Progenitor cell of endocrine pancreas (in vitro differentiated cells): Measurements from ENCODE around the gene ROR1. TPM values are rescaled to one million over a fixed set of nuclear protein-coding genes. Genes with fewer than 3 reads are reported as not detected.
A peak's percentile ranks its signal among the peaks of the same experiment; 100 is the strongest.
"Not testable (repeated sequence)": the region's sequence is repeated elsewhere in the genome, so short reads cannot be mapped to it uniquely, and the experiment has no call there.

Experiments used
- DNase-seq: peaks from one replicate; pipeline ENCODE4 v3.0.0; 2021; ENCODE audit warnings: low spot score; ENCODE audit not compliant: unreplicated experiment
- H3K27ac Mint-ChIP-seq: 2 replicates; pipeline ENCODE4 v1.8.0; 2021; ENCODE audit warnings: mild to moderate bottlenecking, moderate library complexity, mixed read lengths
- H3K27me3 Mint-ChIP-seq: 2 replicates; pipeline ENCODE4 v1.8.0; 2021; ENCODE audit warnings: mixed read lengths
- H3K36me3 Mint-ChIP-seq: 2 replicates; pipeline ENCODE4 v1.8.0; 2022; ENCODE audit warnings: mixed read lengths; ENCODE audit not compliant: insufficient read depth
- H3K4me1 Mint-ChIP-seq: 2 replicates; pipeline ENCODE4 v1.8.0; 2021; ENCODE audit warnings: low read depth, mixed read lengths
- H3K4me3 Mint-ChIP-seq: 2 replicates; pipeline ENCODE4 v1.8.0; 2021; ENCODE audit warnings: low read depth, mild to moderate bottlenecking, moderate library complexity, mixed read lengths
- H3K9me3 Mint-ChIP-seq: 2 replicates; pipeline ENCODE4 v1.8.0; 2021; ENCODE audit warnings: low read depth, mixed read lengths
- total RNA-seq: library from RNA; stranded (reverse); gene quantifications from 2 replicates; pipeline ENCODE4 v1.2.1, GENCODE V29; 2021
- TF ChIP-seq, protein P1 (sequence below): fragments of 200-600 bp; sonication (generic); IDR thresholded peaks from one replicate; pipeline ENCODE4 v1.5.0; 2021; ENCODE audit warnings: antibody characterized with exemption, mild to moderate bottlenecking; ENCODE audit not compliant: unreplicated experiment

Gene ROR1
- total RNA-seq, 1 donor from 2014 or later: 63.8 TPM

DNA sequence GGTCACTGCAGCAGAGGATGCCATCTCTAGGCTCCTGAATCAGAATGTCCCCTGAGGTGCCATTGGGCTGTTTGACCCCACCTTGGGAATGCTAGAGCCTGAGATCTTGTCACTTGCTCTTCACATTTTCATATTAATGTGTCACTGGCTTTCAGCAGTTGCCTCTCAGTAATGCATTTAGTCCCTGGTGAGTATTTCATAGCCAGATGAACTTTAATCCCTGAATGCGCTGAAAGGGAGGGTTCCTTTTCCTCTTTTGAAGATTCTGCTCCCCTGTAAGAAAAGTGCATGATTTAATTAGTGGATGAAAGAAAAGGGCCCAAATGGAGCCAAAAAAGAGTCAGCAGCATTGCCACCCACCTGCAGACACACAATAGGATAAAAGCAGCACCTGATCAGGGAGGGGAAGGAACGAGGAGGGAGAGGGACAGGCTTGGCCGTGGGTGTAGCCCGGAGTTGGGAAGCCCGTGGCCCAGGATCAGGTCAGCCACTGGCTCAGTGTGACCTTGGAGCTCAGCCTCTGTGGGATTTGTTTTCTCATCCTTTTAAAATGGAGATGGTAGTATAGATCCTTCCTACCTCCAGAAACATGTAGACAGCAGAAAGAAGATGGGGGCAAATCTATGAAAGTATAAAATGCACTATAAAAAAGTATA, 31.1 kb downstream of the ROR1 start:
- Mint-ChIP-seq H3K4me1 (peaks cover 13% of the 10 kb centered on the region), H3K9me3 (peaks cover 4% of the 10 kb centered on the region), H3K27me3 (no peaks in the 10 kb centered on the region), H3K27ac (no peak overlapping the region), H3K36me3 (peaks cover 5% of the 10 kb centered on the region), H3K4me3 (no peak overlapping the region)
- TF ChIP-seq, protein P1, sequence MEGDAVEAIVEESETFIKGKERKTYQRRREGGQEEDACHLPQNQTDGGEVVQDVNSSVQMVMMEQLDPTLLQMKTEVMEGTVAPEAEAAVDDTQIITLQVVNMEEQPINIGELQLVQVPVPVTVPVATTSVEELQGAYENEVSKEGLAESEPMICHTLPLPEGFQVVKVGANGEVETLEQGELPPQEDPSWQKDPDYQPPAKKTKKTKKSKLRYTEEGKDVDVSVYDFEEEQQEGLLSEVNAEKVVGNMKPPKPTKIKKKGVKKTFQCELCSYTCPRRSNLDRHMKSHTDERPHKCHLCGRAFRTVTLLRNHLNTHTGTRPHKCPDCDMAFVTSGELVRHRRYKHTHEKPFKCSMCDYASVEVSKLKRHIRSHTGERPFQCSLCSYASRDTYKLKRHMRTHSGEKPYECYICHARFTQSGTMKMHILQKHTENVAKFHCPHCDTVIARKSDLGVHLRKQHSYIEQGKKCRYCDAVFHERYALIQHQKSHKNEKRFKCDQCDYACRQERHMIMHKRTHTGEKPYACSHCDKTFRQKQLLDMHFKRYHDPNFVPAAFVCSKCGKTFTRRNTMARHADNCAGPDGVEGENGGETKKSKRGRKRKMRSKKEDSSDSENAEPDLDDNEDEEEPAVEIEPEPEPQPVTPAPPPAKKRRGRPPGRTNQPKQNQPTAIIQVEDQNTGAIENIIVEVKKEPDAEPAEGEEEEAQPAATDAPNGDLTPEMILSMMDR: no peak
- DNase-seq: no peak

DNA sequence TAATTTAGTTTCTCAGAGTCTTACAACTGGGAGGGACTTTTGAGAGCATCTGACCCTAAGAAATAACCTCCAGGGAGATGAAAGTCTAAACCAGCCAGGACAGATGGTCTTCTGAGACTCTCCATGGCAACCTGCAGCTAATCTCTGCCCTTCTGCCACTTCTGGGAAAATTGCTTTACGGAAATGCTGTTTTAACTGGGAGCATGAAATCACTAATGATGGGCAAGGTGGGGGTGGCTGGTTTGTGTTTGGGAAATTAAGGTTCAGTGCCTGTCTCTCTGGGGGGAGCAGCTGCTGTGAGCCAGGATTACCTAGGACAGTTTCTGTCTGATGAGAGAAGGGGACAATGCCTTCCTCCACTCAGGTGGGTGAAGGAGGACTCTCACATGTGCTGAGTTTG, 33.2 kb downstream of the ROR1 start:
- Mint-ChIP-seq H3K4me1 (peaks cover 19% of the 10 kb centered on the region), H3K27ac (peak overlapping the region; percentile 62), H3K9me3 (peaks cover 4% of the 10 kb centered on the region), H3K36me3 (peaks cover 5% of the 10 kb centered on the region), H3K4me3 (no peak overlapping the region), H3K27me3 (no peaks in the 10 kb centered on the region)
- DNase-seq: no peak
- TF ChIP-seq, protein P1: no peak

DNA sequence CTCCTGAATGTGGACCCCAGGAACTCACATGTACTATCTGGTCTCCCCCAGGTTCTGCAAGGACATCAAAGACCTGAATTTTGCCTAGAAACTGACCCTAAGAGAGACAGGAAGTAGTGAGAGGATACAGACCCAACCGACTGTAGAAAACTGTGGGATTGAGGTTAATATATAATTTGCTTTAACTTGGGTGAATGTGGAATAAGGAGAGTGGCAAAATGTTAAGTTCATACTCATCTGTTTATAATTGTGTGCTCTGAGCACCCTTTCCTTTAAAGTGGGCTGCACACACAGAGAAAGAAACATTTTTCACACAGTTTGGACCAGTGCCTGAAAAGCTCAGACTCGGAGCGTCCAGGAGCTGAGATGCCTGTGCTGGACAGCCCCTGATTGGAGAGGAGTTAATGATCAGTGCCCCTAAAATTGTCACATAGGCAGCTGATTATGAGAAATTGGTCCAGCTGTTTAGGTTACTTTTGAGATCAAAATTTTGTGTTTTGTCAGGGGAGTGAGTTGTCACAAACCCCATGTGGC, 37.2 kb downstream of the ROR1 start:
- Mint-ChIP-seq H3K27ac (peak overlapping the region; percentile 5), H3K4me1 (peaks cover 17% of the 10 kb centered on the region), H3K9me3 (peaks cover 13% of the 10 kb centered on the region), H3K4me3 (no peak overlapping the region), H3K27me3 (no peaks in the 10 kb centered on the region), H3K36me3 (peaks cover 19% of the 10 kb centered on the region)
- TF ChIP-seq, protein P1: no peak
- no peak for DNase-seq

DNA sequence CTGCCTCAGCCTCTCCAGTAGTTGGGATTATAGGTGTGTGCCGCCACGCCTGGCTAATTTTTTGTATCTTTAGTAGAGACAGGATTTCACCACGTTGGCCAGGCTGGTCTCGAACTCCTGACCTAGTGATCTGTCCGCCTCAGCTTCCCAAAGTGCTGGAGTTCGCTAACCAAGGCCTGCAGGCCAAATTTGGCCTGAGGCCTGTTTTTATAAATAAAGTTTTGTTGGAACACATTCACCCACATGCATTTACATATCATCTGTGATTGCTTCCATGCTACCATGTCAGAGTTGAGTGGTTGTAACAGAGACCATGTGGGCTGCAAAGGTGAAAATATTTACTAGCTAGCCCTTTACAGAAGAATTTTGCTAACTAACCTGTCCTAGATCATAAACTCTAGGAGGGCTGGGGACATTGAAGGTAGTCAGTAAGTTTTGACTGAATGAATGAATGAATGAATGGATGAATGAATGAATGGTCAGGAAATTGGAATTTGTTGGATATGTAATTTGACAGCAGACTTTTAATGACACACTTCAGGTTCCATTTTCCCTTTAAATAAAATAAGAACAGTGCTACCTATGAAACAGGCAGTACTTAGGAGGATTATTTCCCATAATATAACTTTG, 38.4 kb downstream of the ROR1 start:
- Mint-ChIP-seq H3K36me3 (peaks cover 27% of the 10 kb centered on the region), H3K27me3 (no peaks in the 10 kb centered on the region), H3K9me3 (peaks cover 19% of the 10 kb centered on the region), H3K27ac (peak overlapping the region; percentile 51), H3K4me3 (no peak overlapping the region), H3K4me1 (peaks cover 22% of the 10 kb centered on the region)
- no peak for DNase-seq
- TF ChIP-seq, protein P1: no peak

DNA sequence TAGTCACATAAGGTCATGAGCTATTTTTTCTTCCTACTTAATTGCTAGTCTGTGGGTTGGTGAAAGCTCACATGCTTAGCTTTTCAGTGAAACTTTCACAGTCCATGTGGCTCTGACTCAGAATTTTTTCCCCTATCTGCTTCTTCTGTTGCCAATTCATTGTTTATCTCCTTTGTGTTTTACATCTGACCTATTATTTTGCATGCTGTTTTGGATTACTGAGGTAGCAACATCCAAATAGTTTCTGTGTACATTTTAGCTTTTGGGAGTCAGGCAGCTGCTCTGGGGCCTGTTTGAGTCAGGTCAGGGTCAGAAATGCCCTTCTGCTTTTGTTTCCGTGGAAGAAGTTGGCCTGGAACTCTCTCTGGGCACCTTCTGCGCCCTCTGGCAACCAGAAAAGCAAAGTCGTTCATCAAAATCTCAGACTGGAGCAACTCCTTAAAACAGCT, 40.0 kb downstream of the ROR1 start:
- H3K36me3 Mint-ChIP-seq: peaks cover 24% of the 10 kb centered on the region
- H3K27ac Mint-ChIP-seq: peak overlapping the region; percentile 12
- H3K4me3 Mint-ChIP-seq: no peak overlapping the region
- TF ChIP-seq, protein P1: no peak
- no peaks in the 10 kb centered on the region for H3K27me3 Mint-ChIP-seq
- peaks cover 29% of the 10 kb centered on the region for H3K4me1 Mint-ChIP-seq
- no peak for DNase-seq
- peaks cover 15% of the 10 kb centered on the region for H3K9me3 Mint-ChIP-seq

DNA sequence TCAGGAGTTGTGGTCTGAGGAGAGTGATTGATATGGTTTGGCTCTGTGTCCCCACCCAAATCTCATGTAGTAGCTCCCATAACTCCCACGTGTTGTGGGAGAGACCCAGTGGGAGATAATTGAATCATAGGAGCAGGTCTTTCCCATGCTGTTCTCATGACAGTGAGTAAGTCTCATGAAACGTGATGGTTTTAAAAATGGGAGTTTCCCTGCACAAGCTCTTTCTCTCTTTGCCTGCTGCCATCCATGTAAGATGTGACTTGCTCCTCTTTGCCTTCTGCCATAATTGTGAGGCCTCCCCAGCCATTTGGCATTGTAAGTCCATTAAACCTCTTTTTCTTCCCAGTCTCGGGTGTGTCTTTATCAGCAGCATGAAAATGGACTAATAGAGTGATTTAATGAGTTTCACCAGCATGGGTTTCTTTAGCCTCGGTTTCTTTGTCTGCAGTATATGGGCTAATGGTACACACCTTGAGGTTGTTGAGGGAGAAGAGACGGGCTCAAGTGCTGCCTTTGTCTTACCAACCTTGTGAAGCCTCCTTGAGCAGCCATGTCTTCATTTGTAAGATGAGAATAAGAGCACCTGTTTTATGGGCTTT, 42.5 kb downstream of the ROR1 start:
- not testable (repeated sequence) for H3K27me3 Mint-ChIP-seq, H3K4me3 Mint-ChIP-seq, DNase-seq
- Mint-ChIP-seq H3K36me3 (peaks cover 24% of the 10 kb centered on the region), H3K27ac (peak overlapping the region; percentile 62), H3K9me3 (peaks cover 15% of the 10 kb centered on the region), H3K4me1 (peaks cover 27% of the 10 kb centered on the region)
